GM23338 (cell line): ENCODE measurements around the gene TF. TPM values are rescaled to one million over a fixed set of nuclear protein-coding genes. Genes with fewer than 3 reads are reported as not detected.

Experiments used
- ATAC-seq: fragments of 200-7000 bp; cut with Tn5 transposase; 3 replicates; pipeline ENCODE4 v1.9.1; 2020
- DNase-seq: peaks from one replicate; pipeline ENCODE4 v3.0.0-alpha.2; 2015; ENCODE audit warnings: low spot score
- H2AFZ ChIP-seq: fragments of 200-600 bp; sonication (generic); 2 replicates; pipeline ENCODE4 v1.8.0; 2016; ENCODE audit warnings: antibody characterized with exemption, mild to moderate bottlenecking, moderate library complexity
- H3F3A ChIP-seq: fragments of 200-600 bp; sonication (generic); replicated peaks from 2 replicates; pipeline ENCODE4 v1.8.0; 2017; ENCODE audit warnings: antibody characterized with exemption, mixed run types, low read depth
- H3K27ac ChIP-seq: fragments of 200-600 bp; sonication (generic); 2 replicates; pipeline ENCODE4 v1.6.1; 2016; ENCODE audit warnings: low read depth
- H3K27me3 ChIP-seq: fragments of 200-600 bp; sonication (generic); 2 replicates; pipeline ENCODE4 v1.8.0; 2016; ENCODE audit warnings: mild to moderate bottlenecking, mixed run types, moderate library complexity; ENCODE audit not compliant: insufficient read depth
- H3K36me3 ChIP-seq: fragments of 200-600 bp; sonication (generic); 2 replicates; pipeline ENCODE4 v1.8.0; 2016; ENCODE audit warnings: mild to moderate bottlenecking; ENCODE audit not compliant: insufficient read depth
- H3K4me1 ChIP-seq: fragments of 200-600 bp; sonication (generic); 2 replicates; pipeline ENCODE4 v1.8.0; 2016; ENCODE audit warnings: mild to moderate bottlenecking, moderate library complexity; ENCODE audit not compliant: insufficient read depth
- H3K4me2 ChIP-seq: fragments of 200-600 bp; sonication (generic); 2 replicates; pipeline ENCODE4 v1.7.1; 2017; ENCODE audit warnings: mixed run types
- H3K4me3 ChIP-seq: fragments of 200-600 bp; sonication (generic); 2 replicates; pipeline ENCODE4 v1.6.1; 2016; ENCODE audit warnings: mixed run types
- H3K79me2 ChIP-seq: fragments of 200-600 bp; sonication (generic); replicated peaks from 2 replicates; pipeline ENCODE4 v1.8.0; 2017; ENCODE audit warnings: mild to moderate bottlenecking; ENCODE audit not compliant: insufficient read depth
- H3K9me2 ChIP-seq: fragments of 200-600 bp; sonication (generic); 2 replicates; pipeline ENCODE4 v1.8.0; 2017; ENCODE audit not compliant: insufficient read depth
- H4K20me1 ChIP-seq: fragments of 200-600 bp; sonication (generic); replicated peaks from 2 replicates; pipeline ENCODE4 v1.8.0; 2017; ENCODE audit warnings: mild to moderate bottlenecking; ENCODE audit not compliant: insufficient read depth
- H3K27ac Mint-ChIP-seq: 2 replicates; pipeline ENCODE4 v1.8.0; 2020; ENCODE audit warnings: inconsistent platforms, mild to moderate bottlenecking, moderate library complexity, mixed read lengths
- H3K27me3 Mint-ChIP-seq: 3 replicates; pipeline ENCODE4 v1.8.0; 2022; ENCODE audit warnings: low read depth, mild to moderate bottlenecking, moderate library complexity, mixed read lengths, inconsistent platforms; ENCODE audit not compliant: insufficient read depth, poor library complexity
- H3K36me3 Mint-ChIP-seq: 3 replicates; pipeline ENCODE4 v1.8.0; 2021; ENCODE audit warnings: low read depth, mild to moderate bottlenecking, inconsistent platforms, moderate library complexity, mixed read lengths
- H3K4me1 Mint-ChIP-seq: 3 replicates; pipeline ENCODE4 v1.8.0; 2020; ENCODE audit warnings: mild to moderate bottlenecking, inconsistent platforms, mixed read lengths
- H3K4me3 Mint-ChIP-seq: 3 replicates; pipeline ENCODE4 v1.8.0; 2021; ENCODE audit warnings: moderate library complexity, mild to moderate bottlenecking, inconsistent platforms, mixed read lengths
- H3K9me3 Mint-ChIP-seq: 3 replicates; pipeline ENCODE4 v1.8.0; 2020; ENCODE audit warnings: moderate library complexity, mild to moderate bottlenecking, inconsistent platforms, mixed read lengths
- CTCF ChIP-seq, 2 experiments: fragments of 200-600 bp in 1 of 2; sonication (generic) in 1 of 2; conservative IDR thresholded peaks; 2 replicates each; pipeline versions ENCODE4 v1.5.1 to v1.6.1; 2016 to 2017; ENCODE audit warnings: antibody characterized with exemption in 2 of 2, low read depth in 2 of 2, mild to moderate bottlenecking in 2 of 2, moderate library complexity in 1 of 2
- ZNF462 ChIP-seq: fragments of 250-450 bp; sonication (Bioruptor Pico); IDR thresholded peaks from 2 replicates; pipeline ENCODE4 v1.5.0; 2020; ENCODE audit warnings: mild to moderate bottlenecking, moderate library complexity
- polyA plus RNA-seq: library from polyadenylated mRNA; unstranded; fragments of >200 nt; fragmentation: Nextera tagmentation; extraction: Ambion mirVana; gene quantifications from 2 replicates; pipeline ENCODE4 v1.2.1, GENCODE V29; 2016
- total RNA-seq: library from RNA; depleted of rRNA; stranded (reverse); fragments of >200 nt; shearing (Covaris generic); gene quantifications from 2 replicates; pipeline ENCODE4 v1.2.3, GENCODE V29; 2014

Gene TF
- total and polyA plus RNA-seq, 2 experiments from 2014 or later: 0.03 to 0.76 TPM

- H3K4me2 ChIP-seq: no peak overlapping the region
- no peak overlapping the region for H3K4me3 ChIP-seq
- no peaks in the 10 kb centered on the region for H4K20me1 ChIP-seq
- H2AFZ ChIP-seq: peak overlapping the region; percentile 32; the same call in 1 of the 2 replicates
- H3K27ac Mint-ChIP-seq: no peak overlapping the region
- H3K79me2 ChIP-seq: no peaks in the 10 kb centered on the region
- peaks cover 5% of the 10 kb centered on the region; the same call in 1 of the 3 replicates for H3K4me1 Mint-ChIP-seq
- DNase-seq (no peak), ATAC-seq (no peak)
- H3K4me3 Mint-ChIP-seq: no peak overlapping the region
- TF ChIP-seq ZNF462 (CRISPR knock-in tag) (no peak), CTCF (conservative IDR thresholded peaks at IDR 0.05; ENCODE audit: low read depth in 2 of 2) (no peak)
- H3K36me3 Mint-ChIP-seq: no peaks in the 10 kb centered on the region
- peaks cover 26% of the 10 kb centered on the region for H3K27me3 ChIP-seq
- H3F3A ChIP-seq: no peaks in the 10 kb centered on the region
- no peaks in the 10 kb centered on the region for H3K4me1 ChIP-seq
- H3K9me3 Mint-ChIP-seq: peaks cover 13% of the 10 kb centered on the region; the same call in 2 of the 3 replicates
- H3K27ac ChIP-seq: no peak overlapping the region
- H3K9me2 ChIP-seq: no peaks in the 10 kb centered on the region
- H3K27me3 Mint-ChIP-seq: peaks cover 31% of the 10 kb centered on the region
- H3K36me3 ChIP-seq: no peaks in the 10 kb centered on the region
These were observed 3.7 kb upstream of the TF start for GRCh38 chr3:133742351-133743091.
